ENCODE data around the gene EEF2K. TPM values are rescaled to one million over a fixed set of nuclear protein-coding genes. Genes with fewer than 3 reads are reported as not detected.

EEF2K gene
- total RNA-seq, 1 donor from 2014 or later, result 12.2 TPM

GRCh38 chr16:22204091-22204655 is 1.9 kb upstream of the EEF2K start:
- TF ChIP-seq CTCF (conservative IDR thresholded peaks at IDR 0.05; ENCODE audit: low read depth, low read length), result no peak
- no peak for DNase-seq (ENCODE audit: low read depth)
- no peak overlapping the region for H3K4me3 ChIP-seq (ENCODE audit: low read depth, low read length)

GRCh38 chr16:22205577-22206012 is 483 bp upstream of the EEF2K start:
- DNase-seq (ENCODE audit: low read depth), result no peak
- TF ChIP-seq CTCF (conservative IDR thresholded peaks at IDR 0.05; ENCODE audit: low read depth, low read length), result no peak
- peak overlapping the region; percentile 64 for H3K4me3 ChIP-seq (ENCODE audit: low read depth, low read length)

- TF ChIP-seq CTCF (conservative IDR thresholded peaks at IDR 0.05; ENCODE audit: low read depth, low read length), result no peak
- H3K4me3 ChIP-seq (ENCODE audit: low read depth, low read length), result peak overlapping the region; percentile 64
- no peak for DNase-seq (ENCODE audit: low read depth)
Observed at GRCh38 chr16:22206842-22207714, 1.0 kb downstream of the EEF2K start.

- TF ChIP-seq CTCF (conservative IDR thresholded peaks at IDR 0.05; ENCODE audit: low read depth, low read length), result no peak
- H3K4me3 ChIP-seq (ENCODE audit: low read depth, low read length), result peak overlapping the region; percentile 64
- no peak for DNase-seq (ENCODE audit: low read depth)
Observed at GRCh38 chr16:22207715-22208360, 1.8 kb downstream of the EEF2K start.

- TF ChIP-seq CTCF (conservative IDR thresholded peaks at IDR 0.05; ENCODE audit: low read depth, low read length), result no peak
- no peak overlapping the region for H3K4me3 ChIP-seq (ENCODE audit: low read depth, low read length)
- DNase-seq (ENCODE audit: low read depth), result no peak
Observed at GRCh38 chr16:22210285-22210684, 4.2 kb downstream of the EEF2K start.

DNA sequence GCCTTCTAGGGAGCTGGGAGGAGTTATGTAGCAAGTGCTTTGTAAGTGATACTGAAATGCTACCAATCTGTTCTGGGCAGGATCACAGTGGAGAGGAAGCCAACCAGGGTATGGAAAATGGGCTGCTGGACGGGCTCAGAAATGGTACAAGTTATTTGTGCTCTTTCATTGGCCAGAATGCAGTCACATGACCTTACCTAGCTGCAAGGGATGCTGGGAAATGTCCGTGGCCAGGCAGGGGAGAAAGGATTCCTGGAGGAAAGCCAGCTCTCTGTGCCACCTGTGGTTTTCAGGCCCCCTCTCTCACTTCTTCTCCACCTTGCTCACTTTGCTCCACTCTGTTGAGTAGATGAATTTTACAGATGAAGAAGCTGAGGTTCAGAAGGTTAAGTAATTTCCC is 4.8 kb downstream of the EEF2K start:
- TF ChIP-seq CTCF (conservative IDR thresholded peaks at IDR 0.05; ENCODE audit: low read depth, low read length), result no peak
- no peak for DNase-seq (ENCODE audit: low read depth)
- no peak overlapping the region for H3K4me3 ChIP-seq (ENCODE audit: low read depth, low read length)
